ENCODE measurements around the gene TMTC2.

- TF ChIP-seq POLR2A (IDR thresholded peaks at IDR 0.05; ENCODE audit: low read length) (no peak), GATA1 (IDR thresholded peaks at IDR 0.05; ENCODE audit: low read depth, low read length) (no peak)
Observed at GRCh38 chr12:82866227-82866775, 179.6 kb downstream of the TMTC2 start.
